Adrenal gland (tissue), 5 donors: Measurements from ENCODE around the gene CSAD.

ENCODE experiments used
- CTCF ChIP-seq, 6 experiments: fragments of 450-650 bp in 4 of 6; fragments of 200-600 bp in 2 of 6; sonication (generic) in 1 of 6; IDR thresholded peaks; 1 replicate in 5 of 6; 2 replicates in 1 of 6; pipeline versions ENCODE4 v1.5.1 to v1.8.0; 2016 to 2021; ENCODE audit warnings: antibody characterized with exemption in 6 of 6, mild to moderate bottlenecking in 2 of 6, moderate library complexity in 1 of 6
- POLR2A ChIP-seq, 2 donors: fragments of 450-650 bp; IDR thresholded peaks; one replicate each; pipeline ENCODE4 v1.6.1; 2017; ENCODE audit warnings: antibody characterized with exemption in 2 of 2, mild to moderate bottlenecking in 2 of 2, moderate library complexity in 1 of 2
- donor health status: DM: no; HTN: no; CAD: no.

- peak in 2 of 6 experiments; percentile 10 to 12 for TF ChIP-seq CTCF (IDR thresholded peaks at IDR 0.05)
- peak; percentile 50 to 57 for TF ChIP-seq POLR2A (IDR thresholded peaks at IDR 0.05)
Observed at GRCh38 chr12:53221203-53222080, 40.7 kb upstream of the CSAD start.
